ENCODE measurements around the gene CD83. TPM values are rescaled to one million over a fixed set of nuclear protein-coding genes. Genes with fewer than 3 reads are reported as not detected.

Gene CD83
- total RNA-seq: 100 to 1,000 TPM in 1 of 5 experiments, 10 to 100 TPM in 2, 1 to 10 TPM in 2; 5.0 to 113 (median 18.3) TPM
- 1 to 10 TPM; 1.9 to 2.0 TPM for polyA plus RNA-seq
- 171 reads per million, percentile 92 among the genes with 10 or more reads in this experiment for total RNA-seq

GRCh38 chr6:14117158-14118090, at the start of gene CD83:
CD83 (plus strand) TSS chr6:14117772; CDS start chr6:14117812, 40 bp downstream.
- peaks cover 0 to 18% (median 0%) of the 10 kb centered on the region in 5 donors for H3K36me3 Mint-ChIP-seq
- peak; percentile 94 for ATAC-seq
- H3K4me1 ChIP-seq (ENCODE audit: control insufficient read depth in 2 of 2, insufficient read depth in 2 of 2, low read length in 2 of 2): peaks cover 11 to 15% of the 10 kb centered on the region in 2 donors
- no peaks in the 10 kb centered on the region for H3K27me3 ChIP-seq (ENCODE audit: control insufficient read depth in 2 of 2, insufficient read depth in 2 of 2, low read length in 2 of 2)
- peaks cover 0 to 35% (median 0%) of the 10 kb centered on the region in 5 donors for H3K27me3 Mint-ChIP-seq
- peak within 1 kb of the TSS; percentile 91 for H3K4me3 ChIP-seq (ENCODE audit: low read length)
- peak within 1 kb of the TSS; percentile 87 to 97 (median 93) for H3K4me3 Mint-ChIP-seq
- POLR2A ChIA-PET: interaction anchor here (0.7 to 1.2 kb wide), 3 partner anchors 15 to 1996 kb away, joined by 3 to 4 read pairs (median 3); no protein-coding TSS in a partner anchor
- intact Hi-C loops (cut with micrococcal nuclease): loop anchor here (1.0 to 10.0 kb wide), 12 partner anchors 42 to 1546 kb away; partner anchors contain the start of genes MCUR1 (in 2 of the 2), NOL7 (in 2 of the 2), DTNBP1 (in 1 of the 2) and JARID2 (in 1 of the 2)
- DNase-seq: peak; percentile 79 to 89 (median 84)
- peak within 1 kb of the TSS; percentile 91 to 96 (median 94) for H3K27ac Mint-ChIP-seq
- H3K9me3 ChIP-seq (ENCODE audit: control insufficient read depth in 2 of 3, low read length in 3 of 3): no peaks in the 10 kb centered on the region
- peaks cover 0 to 1% (median 0%) of the 10 kb centered on the region in 11 donors for H3K9me3 Mint-ChIP-seq
- no peaks in the 10 kb centered on the region for H3K36me3 ChIP-seq (ENCODE audit: control insufficient read depth in 2 of 3, insufficient read depth in 3 of 3, low read length in 3 of 3)
- peaks cover 18 to 41% (median 28%) of the 10 kb centered on the region in 7 donors for H3K4me1 Mint-ChIP-seq
- CTCF ChIA-PET: interaction anchor here (1.0 kb wide), 1 partner anchor 27 kb away, joined by 4 read pairs; no protein-coding TSS in a partner anchor
- peak within 1 kb of the TSS; percentile 87 for H3K27ac ChIP-seq (ENCODE audit: low read depth, low read length)

GRCh38 chr6:14068133-14068532, 49.4 kb upstream of the CD83 start:
- Histone ChIP-seq H3K4me1 (ENCODE audit: control insufficient read depth in 2 of 2, insufficient read depth in 2 of 2, low read length in 2 of 2) (no peaks in the 10 kb centered on the region), H3K27ac (ENCODE audit: low read depth, low read length) (no peak overlapping the region), H3K36me3 (ENCODE audit: control insufficient read depth in 2 of 3, insufficient read depth in 3 of 3, low read length in 3 of 3) (no peaks in the 10 kb centered on the region), H3K4me3 (ENCODE audit: low read length) (no peak overlapping the region), H3K27me3 (ENCODE audit: control insufficient read depth in 2 of 2, insufficient read depth in 2 of 2, low read length in 2 of 2) (no peaks in the 10 kb centered on the region), H3K9me3 (ENCODE audit: control insufficient read depth in 2 of 3, low read length in 3 of 3) (no peaks in the 10 kb centered on the region)
- Mint-ChIP-seq H3K36me3 (no peaks in the 10 kb centered on the region), H3K4me3 (peak overlapping the region in 1 of 10 donors; percentile 35), H3K27me3 (peaks cover 0 to 6% (median 3%) of the 10 kb centered on the region in 5 donors), H3K27ac (peak overlapping the region in 1 of 9 donors; percentile 47), H3K9me3 (no peaks in the 10 kb centered on the region), H3K4me1 (peaks cover 0 to 25% (median 0%) of the 10 kb centered on the region in 7 donors)
- ATAC-seq (no peak), DNase-seq (no peak)
- intact Hi-C loops (cut with micrococcal nuclease): loop anchor here (5.0 to 10.0 kb wide), 5 partner anchors 74 to 1557 kb away; partner anchors contain the start of gene SIRT5 (in 1 of the 2)
- ChIA-PET POLR2A (no interaction called here), CTCF (interaction anchor here (0.6 to 2.3 kb wide), 7 partner anchors 11 to 1639 kb away, joined by 3 to 7 read pairs (median 4); no protein-coding TSS in a partner anchor)

GRCh38 chr6:14068623-14069022, 48.9 kb upstream of the CD83 start:
- ATAC-seq: no peak
- H3K27me3 Mint-ChIP-seq: peaks cover 0 to 4% (median 3%) of the 10 kb centered on the region in 5 donors
- POLR2A ChIA-PET: no interaction called here
- no peak overlapping the region for H3K4me3 Mint-ChIP-seq
- no peak for DNase-seq
- H3K4me3 ChIP-seq (ENCODE audit: low read length): no peak overlapping the region
- peak overlapping the region in 1 of 9 donors; percentile 9 for H3K27ac Mint-ChIP-seq
- intact Hi-C loops (cut with micrococcal nuclease): loop anchor here (5.0 to 10.0 kb wide), 5 partner anchors 74 to 1556 kb away; partner anchors contain the start of gene SIRT5 (in 1 of the 2)
- CTCF ChIA-PET: interaction anchor here (0.8 to 2.1 kb wide), 4 partner anchors 22 to 273 kb away, joined by 3 to 7 read pairs (median 4); no protein-coding TSS in a partner anchor
- H3K4me1 Mint-ChIP-seq: peaks cover 0 to 27% (median 4%) of the 10 kb centered on the region in 7 donors
- H3K27me3 ChIP-seq (ENCODE audit: control insufficient read depth in 2 of 2, insufficient read depth in 2 of 2, low read length in 2 of 2): no peaks in the 10 kb centered on the region
- peaks cover 0 to 1% (median 0%) of the 10 kb centered on the region in 5 donors for H3K36me3 Mint-ChIP-seq
- no peaks in the 10 kb centered on the region for H3K9me3 ChIP-seq (ENCODE audit: control insufficient read depth in 2 of 3, low read length in 3 of 3)
- peaks cover 0 to 2% (median 0%) of the 10 kb centered on the region in 11 donors for H3K9me3 Mint-ChIP-seq
- no peaks in the 10 kb centered on the region for H3K4me1 ChIP-seq (ENCODE audit: control insufficient read depth in 2 of 2, insufficient read depth in 2 of 2, low read length in 2 of 2)
- no peaks in the 10 kb centered on the region for H3K36me3 ChIP-seq (ENCODE audit: control insufficient read depth in 2 of 3, insufficient read depth in 3 of 3, low read length in 3 of 3)
- no peak overlapping the region for H3K27ac ChIP-seq (ENCODE audit: low read depth, low read length)

- Histone ChIP-seq H3K4me3 (ENCODE audit: low read length) (no peak overlapping the region), H3K27ac (ENCODE audit: low read depth, low read length) (no peak overlapping the region), H3K27me3 (ENCODE audit: control insufficient read depth in 2 of 2, insufficient read depth in 2 of 2, low read length in 2 of 2) (no peaks in the 10 kb centered on the region), H3K4me1 (ENCODE audit: control insufficient read depth in 2 of 2, insufficient read depth in 2 of 2, low read length in 2 of 2) (peaks cover 0 to 7% of the 10 kb centered on the region in 2 donors), H3K36me3 (ENCODE audit: control insufficient read depth in 2 of 3, insufficient read depth in 3 of 3, low read length in 3 of 3) (no peaks in the 10 kb centered on the region), H3K9me3 (ENCODE audit: control insufficient read depth in 2 of 3, low read length in 3 of 3) (no peaks in the 10 kb centered on the region)
- intact Hi-C loops (cut with micrococcal nuclease): no loop called here
- peaks cover 0 to 1% (median 0%) of the 10 kb centered on the region in 5 donors for H3K36me3 Mint-ChIP-seq
- peaks cover 16 to 44% (median 21%) of the 10 kb centered on the region in 7 donors for H3K4me1 Mint-ChIP-seq
- peaks cover 0 to 2% (median 0%) of the 10 kb centered on the region in 11 donors for H3K9me3 Mint-ChIP-seq
- no peak for DNase-seq
- POLR2A ChIA-PET: interaction anchor here (0.6 kb wide), 1 partner anchor 32 kb away, joined by 4 read pairs; no protein-coding TSS in a partner anchor
- no peak overlapping the region for H3K4me3 Mint-ChIP-seq
- no peak for ATAC-seq
- H3K27ac Mint-ChIP-seq: no peak overlapping the region
- CTCF ChIA-PET: interaction anchor here (2.1 kb wide), 1 partner anchor 275 kb away, joined by 7 read pairs; no protein-coding TSS in a partner anchor
- peaks cover 0 to 4% (median under 1%) of the 10 kb centered on the region in 5 donors for H3K27me3 Mint-ChIP-seq
These were observed 47.1 kb upstream of the CD83 start for GRCh38 chr6:14070457-14070856.

GRCh38 chr6:14072084-14072483, 45.5 kb upstream of the CD83 start:
- no peaks in the 10 kb centered on the region for H3K36me3 ChIP-seq (ENCODE audit: control insufficient read depth in 2 of 3, insufficient read depth in 3 of 3, low read length in 3 of 3)
- peak overlapping the region in 1 of 9 donors; percentile 42 for H3K27ac Mint-ChIP-seq
- no peak overlapping the region for H3K4me3 ChIP-seq (ENCODE audit: low read length)
- H3K9me3 Mint-ChIP-seq: peaks cover 0 to 2% (median 0%) of the 10 kb centered on the region in 11 donors
- POLR2A ChIA-PET: no interaction called here
- H3K4me1 Mint-ChIP-seq: peaks cover 17 to 44% (median 24%) of the 10 kb centered on the region in 7 donors
- H3K27me3 Mint-ChIP-seq: peaks cover 0 to under 1% (median 0%) of the 10 kb centered on the region in 5 donors
- CTCF ChIA-PET: no interaction called here
- H3K36me3 Mint-ChIP-seq: peaks cover 0 to 1% (median 0%) of the 10 kb centered on the region in 5 donors
- H3K27me3 ChIP-seq (ENCODE audit: control insufficient read depth in 2 of 2, insufficient read depth in 2 of 2, low read length in 2 of 2): no peaks in the 10 kb centered on the region
- H3K9me3 ChIP-seq (ENCODE audit: control insufficient read depth in 2 of 3, low read length in 3 of 3): no peaks in the 10 kb centered on the region
- no peak overlapping the region for H3K27ac ChIP-seq (ENCODE audit: low read depth, low read length)
- DNase-seq: no peak
- peaks cover 5 to 7% of the 10 kb centered on the region in 2 donors for H3K4me1 ChIP-seq (ENCODE audit: control insufficient read depth in 2 of 2, insufficient read depth in 2 of 2, low read length in 2 of 2)
- H3K4me3 Mint-ChIP-seq: no peak overlapping the region
- intact Hi-C loops (cut with micrococcal nuclease): no loop called here
- no peak for ATAC-seq

Data from naive thymus-derived CD4-positive, alpha-beta T cell (primary cell).